SIG-M5 (cell line): ENCODE measurements around the gene PCDHA3.
"Not testable (repeated sequence)": the region's sequence is repeated elsewhere in the genome, so short reads cannot be mapped to it uniquely, and the experiment has no call there.

ENCODE experiments used
- DNase-seq: peaks from one replicate; lab custom pipeline; 2025; lab: John Stamatoyannopoulos, UW

Gene PCDHA3

DNA sequence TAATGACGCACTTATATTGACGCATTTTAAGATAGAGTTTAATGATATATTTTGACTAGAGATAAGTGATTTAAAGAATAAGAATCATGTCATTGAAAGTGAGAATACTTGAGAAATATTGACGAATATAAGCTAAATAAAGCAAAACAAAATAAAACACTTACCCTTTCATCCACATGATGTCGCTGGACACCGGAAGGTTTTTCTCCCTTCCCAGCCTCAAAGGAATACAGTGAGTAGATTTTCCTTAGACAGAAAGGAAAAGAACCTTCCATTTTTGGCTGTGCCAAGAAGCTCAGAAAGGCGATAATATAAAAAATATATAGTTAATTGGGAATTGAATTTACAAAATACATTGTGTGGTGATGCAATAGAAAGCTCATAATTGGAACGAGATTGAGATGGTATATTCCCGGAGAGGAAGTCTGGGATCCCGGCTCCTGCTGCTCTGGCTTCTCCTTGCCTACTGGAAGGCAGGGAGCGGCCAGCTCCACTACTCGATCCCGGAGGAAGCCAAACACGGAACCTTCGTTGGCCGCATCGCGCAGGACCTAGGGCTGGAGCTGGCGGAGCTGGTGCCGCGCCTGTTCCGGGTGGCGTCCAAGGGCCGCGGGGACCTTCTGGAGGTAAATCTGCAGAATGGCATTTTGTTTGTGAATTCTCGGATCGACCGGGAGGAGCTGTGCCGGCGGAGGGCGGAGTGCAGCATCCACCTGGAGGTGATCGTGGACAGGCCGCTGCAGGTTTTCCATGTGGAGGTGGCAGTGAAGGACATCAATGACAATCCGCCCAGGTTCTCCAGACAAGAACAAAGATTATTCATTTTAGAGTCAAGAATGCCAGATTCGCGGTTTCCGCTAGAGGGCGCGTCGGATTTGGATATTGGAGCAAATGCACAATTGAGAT lies 20.8 kb downstream of the PCDHA3 start, which contains the start of gene PCDHA5:
Gene PCDHA5 (plus strand): TSS at position 239 of the 906 bp plus-strand sequence.
- DNase-seq, result no peak

DNA sequence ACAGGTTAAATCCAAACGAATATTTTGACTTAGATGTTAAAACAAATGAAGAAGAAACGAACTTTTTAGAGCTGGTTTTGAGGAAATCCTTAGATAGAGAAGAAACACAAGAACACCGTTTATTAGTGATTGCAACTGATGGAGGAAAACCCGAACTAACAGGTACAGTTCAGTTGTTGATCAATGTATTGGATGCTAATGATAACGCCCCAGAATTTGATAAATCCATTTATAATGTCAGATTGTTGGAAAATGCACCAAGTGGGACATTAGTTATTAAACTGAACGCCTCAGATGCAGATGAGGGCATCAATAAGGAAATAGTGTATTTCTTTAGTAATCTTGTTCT lies 21.4 kb downstream of the PCDHA3 start:
- no peak for DNase-seq

DNA sequence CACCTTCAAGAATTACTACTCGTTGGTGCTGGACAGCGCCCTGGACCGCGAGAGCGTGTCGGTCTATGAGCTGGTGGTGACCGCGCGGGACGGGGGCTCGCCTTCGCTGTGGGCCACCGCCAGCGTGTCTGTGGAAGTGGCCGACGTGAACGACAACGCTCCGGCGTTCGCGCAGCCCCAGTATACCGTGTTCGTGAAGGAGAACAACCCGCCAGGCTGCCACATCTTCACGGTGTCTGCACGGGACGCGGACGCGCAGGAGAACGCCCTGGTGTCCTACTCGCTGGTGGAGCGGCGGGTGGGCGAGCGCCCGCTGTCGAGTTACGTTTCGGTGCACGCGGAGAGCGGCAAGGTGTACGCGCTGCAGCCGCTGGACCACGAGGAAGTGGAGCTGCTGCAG lies 22.1 kb downstream of the PCDHA3 start:
- DNase-seq, result not testable (repeated sequence)

DNA sequence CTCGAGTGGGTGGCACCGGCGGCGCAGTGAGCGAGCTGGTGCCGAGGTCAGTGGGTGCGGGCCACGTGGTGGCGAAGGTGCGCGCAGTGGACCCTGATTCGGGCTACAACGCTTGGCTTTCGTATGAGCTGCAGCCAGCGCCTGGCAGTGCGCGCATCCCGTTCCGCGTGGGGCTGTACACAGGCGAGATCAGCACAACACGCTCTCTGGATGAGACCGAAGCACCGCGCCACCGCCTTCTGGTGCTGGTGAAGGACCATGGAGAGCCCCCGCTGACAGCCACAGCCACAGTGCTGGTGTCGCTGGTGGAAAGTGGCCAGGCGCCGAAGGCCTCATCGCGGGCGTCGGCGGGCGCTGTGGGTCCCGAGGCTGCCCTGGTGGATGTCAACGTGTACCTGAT lies 22.6 kb downstream of the PCDHA3 start:
- no peak for DNase-seq

DNA sequence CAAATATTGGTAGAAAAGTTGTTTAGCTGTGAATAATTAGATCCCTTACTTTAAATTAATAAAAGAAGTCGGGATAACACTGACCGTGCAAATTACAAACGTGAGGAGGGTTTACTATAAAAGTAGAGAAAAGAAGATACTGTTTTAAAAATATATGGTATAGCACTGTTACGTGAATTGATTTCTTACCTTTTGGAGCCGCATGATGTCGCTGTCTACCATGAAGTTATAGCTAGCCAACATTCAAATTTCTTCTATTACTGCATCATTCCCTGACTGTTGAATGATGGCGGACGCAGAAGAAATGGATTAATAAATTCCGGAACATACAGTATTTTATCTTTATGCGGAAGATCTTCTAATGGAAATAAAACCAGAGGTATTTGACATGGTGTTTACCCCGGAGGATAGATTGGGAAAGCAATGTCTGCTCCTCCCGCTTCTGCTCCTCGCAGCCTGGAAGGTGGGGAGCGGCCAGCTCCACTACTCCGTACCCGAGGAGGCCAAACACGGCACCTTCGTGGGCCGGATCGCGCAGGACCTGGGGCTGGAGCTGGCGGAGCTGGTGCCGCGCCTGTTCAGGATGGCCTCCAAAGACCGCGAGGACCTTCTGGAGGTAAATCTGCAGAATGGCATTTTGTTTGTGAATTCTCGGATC lies 27.0 kb downstream of the PCDHA3 start, which contains the start of gene PCDHA6:
Gene PCDHA6 (plus strand): TSS at position 257 of the 658 bp plus-strand sequence. CDS start 132 bp downstream, at position 389.
- DNase-seq, result no peak

DNA sequence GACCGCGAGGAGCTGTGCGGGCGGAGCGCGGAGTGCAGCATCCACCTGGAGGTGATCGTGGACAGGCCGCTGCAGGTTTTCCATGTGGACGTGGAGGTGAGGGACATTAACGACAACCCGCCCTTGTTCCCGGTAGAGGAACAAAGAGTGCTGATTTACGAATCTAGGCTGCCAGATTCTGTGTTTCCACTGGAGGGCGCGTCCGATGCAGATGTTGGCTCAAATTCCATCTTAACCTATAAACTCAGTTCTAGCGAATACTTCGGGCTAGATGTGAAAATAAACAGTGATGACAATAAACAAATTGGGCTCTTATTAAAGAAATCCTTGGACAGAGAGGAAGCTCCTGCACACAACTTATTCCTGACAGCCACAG lies 27.5 kb downstream of the PCDHA3 start:
- no peak for DNase-seq

DNA sequence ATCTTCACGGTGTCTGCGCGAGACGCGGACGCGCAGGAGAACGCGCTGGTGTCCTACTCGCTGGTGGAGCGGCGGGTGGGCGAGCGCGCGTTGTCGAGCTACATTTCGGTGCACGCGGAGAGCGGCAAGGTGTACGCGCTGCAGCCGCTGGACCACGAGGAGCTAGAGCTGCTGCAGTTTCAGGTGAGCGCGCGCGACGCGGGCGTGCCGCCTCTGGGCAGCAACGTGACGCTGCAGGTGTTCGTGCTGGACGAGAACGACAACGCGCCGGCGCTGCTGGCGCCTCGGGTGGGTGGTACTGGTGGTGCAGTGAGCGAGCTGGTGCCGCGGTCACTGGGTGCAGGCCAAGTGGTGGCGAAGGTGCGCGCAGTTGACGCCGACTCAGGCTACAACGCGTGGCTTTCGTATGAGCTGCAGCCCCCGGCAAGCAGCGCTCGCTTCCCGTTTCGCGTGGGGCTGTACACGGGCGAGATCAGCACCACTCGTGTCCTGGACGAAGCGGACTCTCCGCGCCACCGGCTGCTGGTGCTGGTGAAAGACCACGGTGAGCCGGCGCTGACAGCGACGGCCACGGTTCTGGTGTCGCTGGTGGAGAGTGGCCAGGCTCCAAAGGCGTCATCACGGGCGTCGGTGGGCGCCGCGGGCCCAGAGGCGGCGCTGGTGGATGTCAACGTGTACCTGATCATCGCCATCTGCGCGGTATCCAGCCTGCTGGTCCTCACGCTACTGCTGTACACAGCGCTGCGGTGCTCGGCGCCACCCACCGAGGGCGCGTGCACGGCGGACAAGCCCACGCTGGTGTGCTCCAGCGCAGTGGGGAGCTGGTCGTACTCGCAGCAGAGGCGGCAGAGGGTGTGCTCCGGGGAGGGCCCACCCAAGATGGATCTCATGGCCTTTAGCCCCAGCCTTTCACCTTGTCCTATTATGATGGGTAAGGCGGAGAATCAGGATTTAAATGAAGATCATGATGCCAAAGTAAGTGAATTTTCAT lies 28.9 kb downstream of the PCDHA3 start:
- DNase-seq, result not testable (repeated sequence)

DNA sequence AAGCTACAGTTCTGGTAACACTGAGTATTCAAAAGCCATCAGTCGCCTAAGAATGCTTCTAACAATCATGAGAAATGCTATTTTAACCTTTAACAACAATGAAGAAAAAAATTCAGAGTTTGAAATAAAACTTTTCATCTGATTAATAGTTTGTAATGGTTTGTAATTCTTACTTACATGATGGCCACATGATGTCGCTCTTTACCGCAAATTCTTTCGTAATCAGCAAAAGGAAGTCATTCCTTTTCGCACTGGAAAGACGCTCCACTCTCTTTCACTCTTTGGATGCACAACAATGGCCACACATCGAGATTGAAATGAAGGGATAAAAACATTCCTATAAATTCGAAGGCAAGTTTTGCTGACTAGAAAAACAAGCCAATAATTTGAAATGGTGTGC lies 33.1 kb downstream of the PCDHA3 start, which contains the start of gene PCDHA7:
Gene PCDHA7 (plus strand): TSS at position 277 of the 400 bp plus-strand sequence. CDS start 115 bp downstream, at position 392.
- DNase-seq, result no peak

DNA sequence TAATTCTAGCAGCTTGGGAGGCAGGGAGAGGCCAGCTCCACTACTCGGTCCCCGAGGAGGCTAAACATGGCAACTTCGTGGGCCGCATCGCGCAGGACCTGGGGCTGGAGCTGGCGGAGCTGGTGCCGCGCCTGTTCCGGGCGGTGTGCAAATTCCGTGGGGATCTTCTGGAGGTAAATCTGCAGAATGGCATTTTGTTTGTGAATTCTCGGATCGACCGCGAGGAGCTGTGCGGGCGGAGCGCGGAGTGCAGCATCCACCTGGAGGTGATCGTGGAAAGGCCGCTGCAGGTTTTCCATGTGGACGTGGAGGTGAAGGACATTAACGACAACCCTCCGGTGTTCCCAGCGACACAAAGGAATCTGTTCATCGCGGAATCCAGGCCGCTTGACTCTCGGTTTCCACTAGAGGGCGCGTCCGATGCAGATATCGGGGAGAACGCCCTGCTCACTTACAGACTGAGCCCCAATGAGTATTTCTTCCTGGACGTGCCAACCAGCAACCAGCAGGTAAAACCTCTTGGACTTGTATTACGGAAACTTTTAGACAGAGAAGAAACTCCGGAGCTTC lies 33.7 kb downstream of the PCDHA3 start:
- DNase-seq, result not testable (repeated sequence)

DNA sequence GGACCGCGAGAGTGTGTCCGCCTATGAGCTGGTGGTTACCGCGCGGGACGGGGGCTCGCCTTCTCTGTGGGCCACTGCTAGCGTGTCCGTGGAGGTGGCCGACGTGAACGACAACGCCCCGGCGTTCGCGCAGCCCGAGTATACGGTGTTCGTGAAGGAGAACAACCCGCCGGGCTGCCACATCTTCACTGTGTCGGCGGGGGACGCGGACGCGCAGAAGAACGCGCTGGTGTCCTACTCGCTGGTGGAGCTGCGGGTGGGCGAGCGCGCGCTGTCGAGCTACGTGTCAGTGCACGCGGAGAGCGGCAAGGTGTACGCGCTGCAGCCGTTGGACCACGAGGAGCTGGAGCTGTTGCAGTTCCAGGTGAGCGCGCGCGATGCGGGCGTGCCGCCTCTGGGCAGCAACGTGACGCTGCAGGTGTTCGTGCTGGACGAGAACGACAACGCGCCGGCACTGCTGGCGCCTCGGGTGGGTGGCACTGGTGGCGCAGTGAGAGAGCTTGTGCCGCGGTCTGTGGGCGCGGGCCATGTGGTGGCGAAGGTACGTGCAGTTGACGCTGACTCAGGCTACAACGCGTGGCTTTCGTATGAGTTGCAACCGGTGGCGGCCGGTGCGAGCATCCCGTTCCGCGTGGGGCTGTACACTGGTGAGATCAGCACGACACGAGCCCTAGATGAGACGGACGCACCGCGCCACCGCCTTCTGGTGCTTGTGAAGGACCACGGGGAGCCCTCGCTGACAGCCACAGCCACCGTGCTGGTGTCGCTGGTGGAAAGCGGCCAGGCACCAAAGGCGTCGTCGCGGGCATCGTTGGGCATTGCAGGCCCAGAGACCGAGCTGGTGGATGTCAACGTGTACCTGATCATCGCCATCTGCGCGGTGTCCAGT lies 35.0 kb downstream of the PCDHA3 start:
- no peak for DNase-seq

DNA sequence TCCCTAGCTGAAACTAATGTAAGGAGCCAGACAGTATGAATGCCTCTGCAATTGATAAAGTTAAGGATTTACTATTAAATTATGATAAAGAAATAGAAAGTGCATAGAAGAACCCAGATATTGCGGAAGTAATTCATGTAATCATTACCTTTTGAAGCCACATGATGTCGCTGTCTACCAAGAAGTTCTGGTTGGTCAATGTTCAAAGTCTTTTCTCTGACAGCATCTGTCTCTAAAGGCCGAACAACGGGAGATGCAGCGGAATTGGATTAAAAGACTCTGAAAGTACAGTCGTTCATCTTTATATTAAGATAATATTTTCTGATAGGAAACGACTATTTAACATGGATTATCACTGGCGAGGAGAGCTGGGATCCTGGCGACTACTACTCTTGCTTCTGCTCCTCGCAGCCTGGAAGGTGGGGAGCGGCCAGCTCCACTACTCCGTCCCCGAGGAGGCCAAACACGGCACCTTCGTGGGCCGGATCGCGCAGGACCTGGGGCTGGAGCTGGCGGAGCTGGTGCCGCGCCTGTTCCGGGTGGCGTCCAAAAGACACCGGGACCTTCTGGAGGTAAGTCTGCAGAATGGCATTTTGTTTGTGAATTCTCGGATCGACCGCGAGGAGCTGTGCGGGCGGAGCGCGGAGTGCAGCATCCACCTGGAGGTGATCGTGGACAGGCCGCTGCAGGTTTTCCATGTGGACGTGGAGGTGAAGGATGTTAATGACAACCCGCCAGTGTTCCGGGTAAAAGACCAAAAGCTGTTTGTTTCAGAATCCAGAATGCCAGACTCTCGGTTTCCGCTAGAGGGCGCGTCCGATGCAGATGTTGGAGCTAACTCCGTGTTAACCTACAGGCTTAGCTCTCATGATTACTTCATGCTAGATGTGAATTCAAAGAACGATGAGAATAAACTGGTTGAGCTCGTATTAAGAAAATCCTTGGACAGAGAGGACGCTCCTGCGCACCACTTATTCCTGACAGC lies 40.4 kb downstream of the PCDHA3 start, which contains the start of gene PCDHA8:
Gene PCDHA8 (plus strand): TSS at position 210 of the 985 bp plus-strand sequence. CDS start 135 bp downstream, at position 345.
- no peak for DNase-seq

DNA sequence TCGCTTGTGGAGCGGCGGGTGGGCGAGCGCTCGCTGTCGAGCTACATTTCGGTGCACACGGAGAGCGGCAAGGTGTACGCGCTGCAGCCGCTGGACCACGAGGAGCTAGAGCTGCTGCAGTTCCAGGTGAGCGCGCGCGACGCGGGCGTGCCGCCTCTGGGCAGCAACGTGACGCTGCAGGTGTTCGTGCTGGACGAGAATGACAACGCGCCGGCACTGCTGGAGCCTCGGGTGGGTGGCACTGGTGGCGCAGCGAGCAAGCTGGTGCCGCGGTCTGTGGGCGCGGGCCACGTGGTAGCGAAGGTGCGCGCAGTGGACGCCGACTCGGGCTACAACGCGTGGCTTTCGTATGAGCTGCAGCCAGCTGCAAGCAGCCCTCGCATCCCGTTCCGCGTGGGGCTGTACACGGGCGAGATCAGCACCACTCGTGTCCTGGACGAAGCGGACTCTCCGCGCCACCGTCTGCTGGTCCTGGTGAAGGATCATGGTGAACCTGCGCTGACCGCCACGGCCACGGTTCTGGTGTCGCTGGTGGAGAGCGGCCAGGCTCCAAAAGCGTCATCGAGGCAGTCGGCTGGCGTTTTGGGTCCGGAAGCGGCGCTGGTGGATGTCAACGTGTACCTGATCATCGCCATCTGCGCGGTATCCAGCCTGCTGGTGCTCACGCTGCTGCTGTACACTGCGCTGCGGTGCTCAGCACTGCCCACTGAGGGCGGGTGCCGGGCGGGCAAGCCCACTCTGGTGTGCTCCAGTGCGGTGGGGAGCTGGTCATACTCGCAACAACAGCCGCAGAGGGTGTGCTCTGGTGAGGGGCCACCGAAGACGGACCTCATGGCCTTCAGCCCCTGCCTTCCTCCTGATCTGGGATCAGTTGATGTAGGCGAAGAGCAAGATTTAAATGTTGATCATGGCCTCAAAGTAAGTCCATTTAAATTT lies 42.2 kb downstream of the PCDHA3 start:
- no peak for DNase-seq

DNA sequence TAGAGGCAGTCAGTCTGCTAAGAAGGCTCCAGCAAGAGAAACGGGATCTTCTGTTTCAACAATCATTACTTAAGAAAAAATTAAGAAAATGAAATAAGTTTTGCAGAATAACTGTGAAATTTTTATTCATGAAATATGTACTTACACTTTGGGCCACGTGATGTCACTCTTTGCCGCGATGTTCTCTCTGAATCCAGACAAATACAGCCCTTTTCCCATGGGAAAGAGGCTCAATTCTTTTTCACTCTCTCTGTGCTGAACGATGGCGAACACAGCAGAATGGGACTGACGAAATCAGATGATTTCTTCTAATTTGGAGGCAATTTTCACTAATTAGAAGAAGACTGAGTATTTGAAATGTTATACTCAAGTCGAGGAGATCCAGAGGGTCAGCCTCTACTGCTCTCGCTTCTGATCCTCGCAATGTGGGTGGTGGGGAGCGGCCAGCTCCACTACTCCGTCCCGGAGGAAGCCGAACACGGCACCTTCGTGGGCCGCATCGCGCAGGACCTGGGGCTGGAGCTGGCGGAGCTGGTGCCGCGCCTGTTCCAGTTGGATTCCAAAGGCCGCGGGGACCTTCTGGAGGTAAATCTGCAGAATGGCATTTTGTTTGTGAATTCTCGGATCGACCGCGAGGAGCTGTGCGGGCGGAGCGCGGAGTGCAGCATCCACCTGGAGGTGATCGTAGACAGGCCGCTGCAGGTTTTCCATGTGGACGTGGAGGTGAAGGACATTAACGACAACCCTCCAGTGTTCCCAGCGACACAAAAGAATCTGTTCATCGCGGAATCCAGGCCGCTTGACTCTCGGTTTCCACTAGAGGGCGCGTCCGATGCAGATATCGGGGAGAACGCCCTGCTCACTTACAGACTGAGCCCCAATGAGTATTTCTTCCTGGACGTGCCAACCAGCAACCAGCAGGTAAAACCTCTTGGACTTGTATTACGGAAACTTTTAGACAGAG lies 47.6 kb downstream of the PCDHA3 start, which contains the start of gene PCDHA9:
Gene PCDHA9 (plus strand): TSS at position 244 of the 964 bp plus-strand sequence. CDS start 114 bp downstream, at position 358.
- not testable (repeated sequence) for DNase-seq

DNA sequence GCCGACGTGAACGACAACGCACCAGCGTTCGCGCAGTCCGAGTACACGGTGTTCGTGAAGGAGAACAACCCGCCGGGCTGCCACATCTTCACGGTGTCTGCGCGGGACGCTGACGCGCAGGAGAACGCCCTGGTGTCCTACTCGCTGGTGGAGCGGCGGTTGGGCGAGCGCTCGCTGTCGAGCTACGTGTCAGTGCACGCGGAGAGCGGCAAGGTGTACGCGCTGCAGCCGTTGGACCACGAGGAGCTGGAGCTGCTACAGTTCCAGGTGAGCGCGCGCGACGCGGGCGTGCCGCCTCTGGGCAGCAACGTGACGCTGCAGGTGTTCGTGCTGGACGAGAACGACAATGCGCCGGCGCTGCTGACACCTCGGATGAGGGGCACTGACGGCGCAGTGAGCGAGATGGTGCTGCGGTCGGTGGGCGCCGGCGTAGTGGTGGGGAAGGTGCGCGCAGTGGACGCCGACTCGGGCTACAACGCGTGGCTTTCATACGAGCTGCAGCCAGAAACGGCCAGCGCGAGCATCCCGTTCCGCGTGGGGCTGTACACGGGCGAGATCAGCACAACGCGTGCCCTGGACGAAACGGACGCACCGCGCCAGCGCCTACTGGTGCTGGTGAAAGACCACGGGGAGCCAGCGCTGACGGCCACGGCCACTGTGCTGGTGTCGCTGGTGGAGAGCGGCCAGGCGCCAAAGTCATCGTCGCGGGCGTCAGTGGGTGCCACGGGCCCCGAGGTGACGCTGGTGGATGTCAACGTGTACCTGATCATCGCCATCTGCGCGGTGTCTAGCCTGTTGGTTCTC lies 49.2 kb downstream of the PCDHA3 start:
- not testable (repeated sequence) for DNase-seq
